Stimulated activated CD4-positive, alpha-beta T cell treated with anti-CD3 and anti-CD28 coated beads, Interleukin-4, amount 100 ng/mL, for 24 hours (primary cell): ENCODE results near the gene SLC47A1.
"Not testable (repeated sequence)": the region's sequence is repeated elsewhere in the genome, so short reads cannot be mapped to it uniquely, and the experiment has no call there.

Experiments
- DNase-seq: peaks from one replicate; pipeline ENCODE4 v3.0.0-alpha.2; 2020

The SLC47A1 gene

GRCh38 chr17:19520641-19521040 is 13.0 kb upstream of the SLC47A1 start:
- DNase-seq: no peak

DNA sequence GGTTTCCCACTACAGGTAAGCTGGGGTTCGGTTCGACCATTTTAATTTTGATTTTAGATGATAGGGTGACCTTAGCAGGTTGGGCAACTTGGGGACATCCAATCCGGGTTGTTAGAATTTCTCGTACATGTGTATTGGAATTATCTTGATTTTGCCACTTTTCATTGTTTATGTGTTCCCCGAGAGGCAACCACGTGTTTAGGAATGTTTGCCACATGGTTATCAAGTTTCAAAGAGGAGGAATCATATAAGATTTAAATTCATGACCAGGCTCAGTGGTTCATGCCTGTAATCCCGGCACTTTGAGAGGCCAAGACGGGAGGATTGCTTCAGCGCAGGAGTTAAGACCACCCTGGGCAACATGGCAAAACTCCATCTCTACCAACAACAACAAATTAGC is 10.0 kb upstream of the SLC47A1 start:
- no peak for DNase-seq

- DNase-seq: not testable (repeated sequence)
Observed at GRCh38 chr17:19526950-19527349, 6.7 kb upstream of the SLC47A1 start.

DNA sequence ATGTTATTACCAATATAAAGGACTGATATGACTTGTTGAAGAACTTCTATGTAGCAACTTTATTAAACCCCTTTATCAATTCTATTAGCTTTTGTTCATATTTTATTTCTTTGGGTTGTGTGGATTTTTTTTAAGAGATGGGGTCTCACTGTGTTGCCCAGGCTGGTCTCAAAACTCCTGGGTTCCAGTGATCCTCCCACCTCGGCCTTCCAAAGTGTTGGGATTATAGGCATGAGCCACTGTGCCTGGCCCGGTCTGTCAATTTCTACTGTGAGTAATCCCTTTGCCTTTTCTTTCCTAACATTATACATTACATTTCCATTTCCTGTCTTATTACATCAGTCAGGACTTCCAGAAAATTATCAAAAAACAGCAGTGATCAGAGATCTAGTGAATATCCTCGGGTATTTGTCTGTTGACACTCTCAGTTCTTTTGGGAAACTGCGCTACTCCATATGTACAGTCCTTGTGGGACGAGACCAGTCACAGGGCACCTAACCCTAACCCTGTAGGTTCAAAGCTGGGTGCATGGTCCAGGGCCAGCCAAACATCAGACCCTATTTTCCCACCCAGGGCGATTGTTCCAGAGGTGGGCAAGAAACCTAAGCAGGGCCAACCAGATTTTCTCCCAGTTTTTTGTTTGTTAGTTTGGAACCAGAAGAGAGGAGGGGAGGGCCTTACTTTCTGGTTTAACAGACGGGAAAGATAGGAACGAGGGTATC is 1.7 kb upstream of the SLC47A1 start:
- DNase-seq: no peak

- DNase-seq: no peak
Observed at GRCh38 chr17:19533036-19533717, 477 bp upstream of the SLC47A1 start.

GRCh38 chr17:19534562-19535149 is 1.0 kb downstream of the SLC47A1 start:
- no peak for DNase-seq

- no peak for DNase-seq
Observed at GRCh38 chr17:19537111-19537510, 3.5 kb downstream of the SLC47A1 start.

GRCh38 chr17:19538095-19539039 is 4.7 kb downstream of the SLC47A1 start:
- no peak for DNase-seq

DNA sequence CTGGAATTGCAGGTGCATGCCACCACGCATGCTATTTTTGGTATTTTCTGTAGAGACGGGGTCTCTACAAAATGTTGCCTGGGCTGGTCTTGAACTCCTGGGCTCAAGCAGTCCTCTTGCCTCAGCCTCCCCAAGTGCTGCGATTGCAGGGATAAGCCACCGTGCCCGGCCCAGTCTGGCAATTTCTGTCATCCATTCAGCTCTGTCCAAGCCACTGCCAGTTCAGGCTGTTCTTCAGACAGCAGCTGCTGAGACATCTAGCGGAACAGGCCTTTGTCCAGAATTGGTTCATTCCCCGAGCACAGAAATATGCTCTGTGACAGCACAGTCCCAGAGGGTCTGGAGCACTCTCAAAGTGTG is 5.4 kb downstream of the SLC47A1 start:
- DNase-seq: no peak

DNA sequence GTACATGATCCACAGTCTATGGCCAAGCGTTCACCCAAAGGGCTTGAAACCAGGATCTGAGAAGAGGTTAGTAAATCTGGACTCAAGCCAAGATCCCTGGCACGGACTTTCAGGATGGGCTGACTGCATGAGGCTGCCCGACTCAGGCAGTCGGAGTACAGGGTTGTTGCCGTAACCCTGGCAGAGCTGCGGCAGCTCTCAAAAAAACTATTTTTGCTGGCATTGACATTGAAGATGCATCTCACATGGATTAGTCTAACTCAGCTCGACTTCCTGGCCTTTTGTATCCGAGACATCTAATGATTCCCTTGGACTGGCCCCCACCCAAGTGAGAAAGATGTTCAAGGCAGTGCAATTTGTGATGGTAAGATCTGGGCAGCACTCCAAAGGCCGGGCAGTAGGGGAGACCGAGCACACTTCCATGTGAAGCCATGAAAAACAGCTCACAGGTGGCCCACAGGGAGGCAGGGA is 6.2 kb downstream of the SLC47A1 start:
- DNase-seq: no peak

- no peak for DNase-seq
Observed at GRCh38 chr17:19540706-19541370, 7.2 kb downstream of the SLC47A1 start.

GRCh38 chr17:19541445-19541844 is 7.8 kb downstream of the SLC47A1 start:
- no peak for DNase-seq

DNA sequence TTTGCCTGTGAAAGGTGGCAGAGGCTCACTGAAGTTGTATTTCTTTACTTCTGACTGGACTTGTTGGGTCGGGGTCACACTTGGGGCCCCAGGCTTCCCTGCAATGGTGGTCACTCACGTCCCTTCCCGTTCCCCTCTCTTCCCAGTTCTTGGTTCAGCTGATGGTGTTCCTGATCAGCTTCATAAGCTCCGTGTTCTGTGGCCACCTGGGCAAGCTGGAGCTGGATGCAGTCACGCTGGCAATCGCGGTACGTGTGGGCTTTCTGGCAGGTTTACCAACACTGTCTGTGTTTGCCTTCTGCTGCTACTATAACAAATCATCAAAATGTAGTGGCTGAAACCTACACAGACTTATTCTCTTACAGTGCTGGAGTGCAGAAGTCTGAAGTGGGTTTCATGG is 8.6 kb downstream of the SLC47A1 start:
- DNase-seq: no peak

DNA sequence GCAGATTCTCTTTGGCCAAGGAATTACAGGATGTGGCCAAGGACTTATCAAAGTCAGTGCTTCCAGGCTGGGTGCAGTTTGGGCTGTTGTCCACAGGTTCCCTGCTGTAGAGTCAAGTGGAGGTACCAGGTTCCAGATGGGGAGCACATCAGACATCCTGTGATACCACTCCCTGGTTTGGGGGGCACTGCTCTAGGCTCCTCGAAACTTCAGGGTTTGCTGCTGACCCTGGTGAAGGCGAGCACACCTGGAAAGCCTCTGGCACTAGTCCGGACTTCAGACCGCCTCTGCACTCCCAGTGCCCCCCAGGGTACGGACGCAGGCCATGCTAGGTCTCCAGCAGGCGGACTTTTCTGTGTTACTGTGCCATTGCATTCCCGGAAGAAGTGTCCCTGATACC is 10.7 kb downstream of the SLC47A1 start:
- no peak for DNase-seq

DNA sequence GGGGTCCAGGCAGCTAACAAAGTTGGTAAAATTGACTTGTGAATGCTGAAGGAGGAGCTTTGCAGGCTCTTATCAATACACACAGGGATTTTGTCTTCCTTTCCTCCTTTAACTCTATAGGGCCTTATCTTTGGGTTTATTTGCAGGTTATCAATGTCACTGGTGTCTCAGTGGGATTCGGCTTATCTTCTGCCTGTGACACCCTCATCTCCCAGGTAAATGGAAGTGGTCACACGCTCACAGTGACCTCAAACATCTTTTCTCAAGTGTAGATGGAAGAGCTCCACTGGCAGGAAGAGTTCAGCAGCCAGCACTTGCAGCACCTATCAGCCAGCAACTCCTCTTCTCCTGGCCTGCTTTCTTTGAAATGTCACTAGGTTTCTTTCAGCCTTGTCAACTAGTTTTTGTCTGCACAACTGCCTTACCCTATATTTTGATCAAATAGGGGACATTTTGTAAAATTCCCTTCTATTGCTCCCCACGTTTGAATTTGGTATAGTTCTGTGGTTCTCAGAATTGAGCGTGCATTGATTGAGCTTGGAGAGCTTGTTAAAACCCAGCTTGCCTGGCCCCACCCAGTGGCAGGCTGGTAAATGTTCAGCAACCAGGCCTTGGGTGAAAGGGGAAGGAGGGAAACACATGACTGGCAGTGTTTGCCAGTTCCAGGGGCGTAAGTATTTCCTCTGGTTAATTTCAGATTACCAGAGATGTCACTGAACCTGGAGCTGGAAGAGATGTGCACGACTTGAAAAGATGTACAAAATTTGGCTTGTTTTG is 12.8 kb downstream of the SLC47A1 start:
- DNase-seq: no peak

GRCh38 chr17:19549746-19550623 is 16.3 kb downstream of the SLC47A1 start:
- no peak for DNase-seq

GRCh38 chr17:19551165-19551564 is 17.5 kb downstream of the SLC47A1 start:
- no peak for DNase-seq

- no peak for DNase-seq
Observed at GRCh38 chr17:19551591-19552148, 18.0 kb downstream of the SLC47A1 start.

DNA sequence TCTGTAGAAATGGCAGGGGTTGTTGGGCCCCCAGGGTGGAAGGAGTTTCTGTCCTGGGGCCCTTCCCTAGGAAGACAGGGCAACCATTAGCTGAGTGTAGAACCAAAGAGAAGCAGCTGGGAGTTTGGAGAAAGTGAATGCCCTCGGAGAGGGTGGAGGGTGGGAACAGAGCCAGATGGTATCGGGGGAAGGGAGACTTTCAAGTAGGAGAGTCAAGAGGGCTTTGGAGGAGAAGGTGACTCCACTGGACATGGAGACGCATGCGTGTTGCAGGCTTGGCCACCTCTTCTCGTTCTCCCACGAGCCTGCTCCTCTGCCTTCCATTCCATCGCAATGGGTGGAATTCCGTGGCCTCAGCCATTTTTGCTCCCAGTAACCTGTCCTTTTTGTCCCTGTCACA is 19.4 kb downstream of the SLC47A1 start:
- no peak for DNase-seq

GRCh38 chr17:19554393-19554792 is 20.7 kb downstream of the SLC47A1 start:
- no peak for DNase-seq
